Testis (tissue), 3 donors: ENCODE measurements around the gene PIAS3. TPM values are rescaled to one million over a fixed set of nuclear protein-coding genes. Genes with fewer than 3 reads are reported as not detected.

ENCODE experiments used
- DNase-seq: peaks from one replicate; pipeline ENCODE4 v3.0.0-alpha.2; 2019
- H3K27ac ChIP-seq, 2 donors: fragments of 200-600 bp; sonication (generic); one replicate each; pipeline ENCODE4 v1.5.1; 2019
- H3K27me3 ChIP-seq: fragments of 200-600 bp; sonication (generic); one replicate; pipeline ENCODE4 v1.5.1; 2019
- H3K36me3 ChIP-seq: fragments of 200-600 bp; sonication (generic); one replicate; pipeline ENCODE4 v1.5.1; 2017; ENCODE audit warnings: low read depth; ENCODE audit errors: missing control alignments
- H3K4me1 ChIP-seq: fragments of 200-600 bp; sonication (generic); one replicate; pipeline ENCODE4 v1.5.1; 2019
- H3K4me3 ChIP-seq, 2 donors: fragments of 200-600 bp; sonication (generic); one replicate each; pipeline ENCODE4 v1.5.1; 2017 to 2019
- H3K9me3 ChIP-seq: fragments of 200-600 bp; sonication (generic); one replicate; pipeline ENCODE4 v1.5.1; 2017
- POLR2A ChIP-seq: fragments of 450-650 bp; IDR thresholded peaks from one replicate; pipeline ENCODE4 v1.6.1; 2017; ENCODE audit warnings: antibody characterized with exemption, mild to moderate bottlenecking, moderate library complexity
- WGBS, 2 donors: methylation state at CpG; one replicate each; pipeline ENCODE4 v1.1.5; 2018; 5-methylcytosine and 5-hydroxymethylcytosine counted together
- intact Hi-C: fragments of 100-400 bp; cut with DNase I; formaldehyde crosslinking; loops from one replicate; pipeline ENCODE4 v1.15.1; 2023; ENCODE audit warnings: low total_unique reads
- polyA plus RNA-seq: library from polyadenylated mRNA; stranded (reverse); fragments of 350-450 nt; fragmentation: Illumina TruSeq; extraction: RNeasy Lipid Tissue Mini Kit (QIAGEN cat#74804); gene quantifications from one replicate; pipeline ENCODE4 v1.2.3, GENCODE V29; 2014; ENCODE audit warnings: low read depth, low replicate concordance; ENCODE audit not compliant: insufficient read depth
- total RNA-seq, 2 donors: library from RNA; depleted of rRNA; stranded (reverse); fragments of >200 nt; gene quantifications; one replicate each; pipeline ENCODE4 v1.2.3, GENCODE V29; 2016
- TF ChIP-seq, protein P1 (sequence below), 3 experiments: fragments of 450-650 bp in 2 of 3; fragments of 200-600 bp in 1 of 3; sonication (generic) in 1 of 3; IDR thresholded peaks; one replicate each; pipeline ENCODE4 v1.5.1; 2016 to 2019; ENCODE audit warnings: antibody characterized with exemption in 3 of 3, mild to moderate bottlenecking in 2 of 3, moderate library complexity in 1 of 3

PIAS3 gene
- total and polyA plus RNA-seq, 3 donors from 2014 or later: 30.9 to 40.1 (median 39.8) TPM

DNA sequence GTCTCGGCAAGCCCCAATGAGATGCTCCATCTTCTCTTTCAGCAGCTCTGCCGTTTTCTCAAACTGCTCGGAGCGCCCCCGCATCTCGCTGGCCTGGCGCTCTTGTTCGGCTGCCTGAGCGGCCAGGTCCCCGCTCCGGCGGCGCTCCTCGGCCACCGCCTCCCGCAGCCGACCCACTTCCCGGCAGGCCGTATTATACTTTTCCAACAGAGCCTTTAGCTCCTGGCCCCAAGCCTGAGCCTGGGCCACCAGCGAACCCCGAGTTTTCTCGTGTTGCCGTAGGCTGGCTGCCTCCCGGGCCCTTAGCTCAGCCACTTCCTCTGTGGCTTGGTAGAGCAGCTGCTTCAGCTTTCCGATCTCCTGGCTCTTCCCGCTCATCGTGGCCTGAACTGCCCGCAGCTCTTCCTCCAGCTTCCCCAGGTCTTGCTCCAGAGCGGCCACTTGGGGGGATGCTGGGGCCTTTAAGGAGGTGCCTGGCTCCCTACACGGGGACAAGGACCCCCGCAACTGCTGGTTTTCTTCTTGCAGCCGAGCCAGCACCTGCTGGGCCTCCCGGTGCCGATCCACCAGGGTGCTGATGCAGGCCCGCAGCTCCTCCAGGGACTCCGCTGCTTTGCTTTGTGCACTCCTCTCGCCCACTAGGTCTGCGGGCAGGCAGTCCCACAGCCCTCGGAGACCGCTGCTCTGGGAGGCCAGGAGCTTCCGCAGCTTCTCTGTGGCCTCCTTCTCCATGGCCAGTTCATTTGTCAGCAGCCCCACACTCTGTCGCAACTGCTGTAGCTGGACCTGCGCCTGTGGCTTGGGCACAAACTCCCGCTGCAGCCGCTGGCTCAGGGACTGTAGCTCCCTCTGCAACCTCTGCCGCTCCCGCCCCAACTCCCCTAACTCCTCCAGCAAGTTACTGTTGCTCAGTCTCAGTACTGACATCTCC, 13.4 kb upstream of the PIAS3 start:
- no peak for TF ChIP-seq POLR2A
- TF ChIP-seq, protein P1, sequence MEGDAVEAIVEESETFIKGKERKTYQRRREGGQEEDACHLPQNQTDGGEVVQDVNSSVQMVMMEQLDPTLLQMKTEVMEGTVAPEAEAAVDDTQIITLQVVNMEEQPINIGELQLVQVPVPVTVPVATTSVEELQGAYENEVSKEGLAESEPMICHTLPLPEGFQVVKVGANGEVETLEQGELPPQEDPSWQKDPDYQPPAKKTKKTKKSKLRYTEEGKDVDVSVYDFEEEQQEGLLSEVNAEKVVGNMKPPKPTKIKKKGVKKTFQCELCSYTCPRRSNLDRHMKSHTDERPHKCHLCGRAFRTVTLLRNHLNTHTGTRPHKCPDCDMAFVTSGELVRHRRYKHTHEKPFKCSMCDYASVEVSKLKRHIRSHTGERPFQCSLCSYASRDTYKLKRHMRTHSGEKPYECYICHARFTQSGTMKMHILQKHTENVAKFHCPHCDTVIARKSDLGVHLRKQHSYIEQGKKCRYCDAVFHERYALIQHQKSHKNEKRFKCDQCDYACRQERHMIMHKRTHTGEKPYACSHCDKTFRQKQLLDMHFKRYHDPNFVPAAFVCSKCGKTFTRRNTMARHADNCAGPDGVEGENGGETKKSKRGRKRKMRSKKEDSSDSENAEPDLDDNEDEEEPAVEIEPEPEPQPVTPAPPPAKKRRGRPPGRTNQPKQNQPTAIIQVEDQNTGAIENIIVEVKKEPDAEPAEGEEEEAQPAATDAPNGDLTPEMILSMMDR (IDR thresholded peaks at IDR 0.05): no peak
- Histone ChIP-seq H3K4me3 (peak overlapping the region; percentile 43), H3K4me1 (peaks cover 18% of the 10 kb centered on the region), H3K9me3 (no peaks in the 10 kb centered on the region), H3K27ac (peak overlapping the region; percentile 60 to 79), H3K36me3 (no peaks in the 10 kb centered on the region), H3K27me3 (no peaks in the 10 kb centered on the region)
- intact Hi-C loops: no loop called here
- peak; percentile 58 for DNase-seq
- WGBS, 2 donors: 2 to 17% methylated on average over 31 to 47 of the region's 47 CpGs

- intact Hi-C loops: no loop called here
- WGBS, 2 donors: 51 to 52% methylated on average over 4 of the region's 4 CpGs
- H3K4me1 ChIP-seq: peaks cover 18% of the 10 kb centered on the region
- DNase-seq: no peak
- H3K9me3 ChIP-seq: no peaks in the 10 kb centered on the region
- no peak for TF ChIP-seq POLR2A
- TF ChIP-seq, protein P1 (IDR thresholded peaks at IDR 0.05): no peak
- H3K36me3 ChIP-seq: no peaks in the 10 kb centered on the region
- H3K27ac ChIP-seq: no peak overlapping the region
- no peaks in the 10 kb centered on the region for H3K27me3 ChIP-seq
- no peak overlapping the region for H3K4me3 ChIP-seq
These were observed 9.4 kb upstream of the PIAS3 start for GRCh38 chr1:145868232-145868631.

GRCh38 chr1:145863282-145864018, 4.6 kb upstream of the PIAS3 start:
- Histone ChIP-seq H3K4me3 (no peak overlapping the region), H3K4me1 (peaks cover 12% of the 10 kb centered on the region), H3K27ac (no peak overlapping the region), H3K36me3 (no peaks in the 10 kb centered on the region), H3K27me3 (no peaks in the 10 kb centered on the region), H3K9me3 (no peaks in the 10 kb centered on the region)
- 79 to 82% methylated on average over 5 of the region's 5 CpGs for whole genome bisulfite sequencing, 2 donors
- no peak for DNase-seq
- no peak for TF ChIP-seq POLR2A
- TF ChIP-seq, protein P1 (IDR thresholded peaks at IDR 0.05): no peak
- intact Hi-C loops: no loop called here

DNA sequence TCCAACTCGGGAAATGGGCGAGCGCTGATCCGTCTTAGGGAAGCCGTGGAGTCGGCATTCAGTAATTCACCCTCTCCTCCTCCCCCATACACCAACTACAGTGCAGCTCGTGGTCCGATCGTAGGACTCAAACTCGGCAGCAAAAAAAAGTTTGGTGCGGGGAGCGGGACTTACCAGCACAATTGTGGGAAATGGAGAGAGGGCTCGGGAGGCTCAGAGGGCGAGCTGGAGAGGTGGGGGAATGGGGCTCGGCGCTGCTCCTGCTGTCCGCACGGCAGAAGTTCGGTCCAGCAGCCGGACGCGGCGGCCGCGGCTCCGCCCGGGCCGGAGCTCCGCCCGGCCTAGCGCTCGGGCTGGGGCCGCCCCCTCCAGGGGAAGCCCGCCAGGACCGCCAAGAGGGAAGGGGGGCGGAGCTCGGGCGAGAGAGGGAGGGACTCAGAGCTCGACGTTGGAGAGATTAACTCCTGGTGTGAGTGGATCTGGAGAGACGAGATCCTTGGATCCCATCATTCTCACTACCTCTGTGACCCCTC, 676 bp upstream of the PIAS3 start:
- H3K4me1 ChIP-seq: peaks cover 13% of the 10 kb centered on the region
- WGBS, 2 donors: 0 to 1% methylated on average over 32 to 38 of the region's 41 CpGs
- H3K27ac ChIP-seq: peak overlapping the region; percentile 88 to 91
- DNase-seq: peak; percentile 91
- H3K36me3 ChIP-seq: no peaks in the 10 kb centered on the region
- no peaks in the 10 kb centered on the region for H3K27me3 ChIP-seq
- peak overlapping the region; percentile 82 to 85 for H3K4me3 ChIP-seq
- no peaks in the 10 kb centered on the region for H3K9me3 ChIP-seq
- TF ChIP-seq, protein P1 (IDR thresholded peaks at IDR 0.05): no peak
- TF ChIP-seq POLR2A: no peak
- intact Hi-C loops: no loop called here
